ENCODE data around the gene PLXNA4. TPM values are rescaled to one million over a fixed set of nuclear protein-coding genes. Genes with fewer than 3 reads are reported as not detected.

Gene PLXNA4
- polyA plus RNA-seq, 3 donors from 2014 or later, result 0.53 to 1.3 (median 0.56) TPM

- DNase-seq, result no peak
- peaks cover 33 to 36% of the 10 kb centered on the region in 2 donors for H3K4me1 Mint-ChIP-seq
- H3K9me3 Mint-ChIP-seq, result no peaks in the 10 kb centered on the region
- H3K27ac Mint-ChIP-seq, result no peak overlapping the region
- no peak overlapping the region for H3K4me3 Mint-ChIP-seq
- H3K27me3 Mint-ChIP-seq (ENCODE audit: low read depth in 3 of 3), result peaks cover 3 to 5% (median 4%) of the 10 kb centered on the region in 3 donors
- H3K36me3 Mint-ChIP-seq, result peaks cover 0 to 4% (median 2%) of the 10 kb centered on the region in 3 donors
Observed at GRCh38 chr7:132511921-132512320, 64.3 kb downstream of the PLXNA4 start.

DNA sequence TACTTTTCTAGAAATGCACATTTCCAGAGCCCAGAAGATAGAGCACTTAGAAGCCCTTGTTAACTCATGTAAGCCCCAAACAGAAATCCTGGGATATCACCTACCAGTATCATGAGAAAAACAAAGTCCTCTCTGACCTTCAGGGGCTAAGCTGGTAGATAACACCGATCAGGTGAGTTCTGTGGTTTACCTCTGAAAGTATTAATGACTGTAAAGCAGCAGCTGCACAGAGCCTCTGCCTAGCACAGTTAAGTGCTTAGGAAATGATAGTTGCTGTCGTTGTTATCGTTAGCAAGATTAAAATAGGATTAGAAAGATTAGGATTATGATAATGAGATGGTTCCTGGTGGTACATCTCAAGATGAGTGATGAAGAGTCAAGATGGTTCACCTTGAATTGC is 64.9 kb downstream of the PLXNA4 start:
- H3K36me3 Mint-ChIP-seq, result peaks cover 0 to 5% (median 4%) of the 10 kb centered on the region in 3 donors
- no peak overlapping the region for H3K4me3 Mint-ChIP-seq
- DNase-seq, result no peak
- H3K27ac Mint-ChIP-seq, result peak overlapping the region in 1 of 6 donors; percentile 58
- H3K4me1 Mint-ChIP-seq, result peaks cover 33 to 36% of the 10 kb centered on the region in 2 donors
- H3K27me3 Mint-ChIP-seq (ENCODE audit: low read depth in 3 of 3), result peaks cover 3 to 5% (median 4%) of the 10 kb centered on the region in 3 donors
- H3K9me3 Mint-ChIP-seq, result no peaks in the 10 kb centered on the region

DNA sequence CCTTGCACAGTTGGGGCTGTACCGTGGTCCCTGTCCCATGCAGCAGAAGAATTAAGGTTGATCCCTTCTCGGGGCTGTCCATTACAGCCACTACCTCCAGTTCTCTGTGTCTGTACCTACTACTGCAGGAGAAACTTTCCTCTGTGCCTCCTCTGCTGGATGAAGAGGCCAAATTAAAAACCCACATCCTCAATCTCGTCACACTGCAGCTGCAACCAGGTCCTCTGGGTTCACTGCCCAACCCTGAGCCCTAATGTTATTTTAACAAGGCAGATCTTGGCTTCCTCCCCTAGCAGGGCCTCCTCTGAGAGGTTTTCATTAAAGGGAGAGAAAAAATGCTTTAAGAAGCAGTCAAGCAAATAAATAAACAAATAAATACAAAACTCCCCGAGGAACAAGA is 66.6 kb downstream of the PLXNA4 start:
- peaks cover 0 to 17% (median 5%) of the 10 kb centered on the region in 3 donors for H3K36me3 Mint-ChIP-seq
- H3K9me3 Mint-ChIP-seq, result no peaks in the 10 kb centered on the region
- H3K4me3 Mint-ChIP-seq, result peak overlapping the region; percentile 49 to 77 (median 68)
- H3K27me3 Mint-ChIP-seq (ENCODE audit: low read depth in 3 of 3), result peaks cover 0 to 4% (median 2%) of the 10 kb centered on the region in 3 donors
- H3K27ac Mint-ChIP-seq, result peak overlapping the region; percentile 74 to 92 (median 86)
- peaks cover 33 to 36% of the 10 kb centered on the region in 2 donors for H3K4me1 Mint-ChIP-seq
- peak; percentile 33 to 51 (median 40) for DNase-seq

- peak in 2 of 3 donors; percentile 17 to 29 for DNase-seq
- Mint-ChIP-seq H3K4me3 (peak overlapping the region; percentile 49 to 77 (median 71)), H3K27ac (peak overlapping the region; percentile 82 to 92 (median 86)), H3K9me3 (no peaks in the 10 kb centered on the region), H3K36me3 (peaks cover 0 to 17% (median 5%) of the 10 kb centered on the region in 3 donors), H3K27me3 (ENCODE audit: low read depth in 3 of 3) (peaks cover 0 to 4% (median 1%) of the 10 kb centered on the region in 3 donors), H3K4me1 (peaks cover 33 to 36% of the 10 kb centered on the region in 2 donors)
Observed at GRCh38 chr7:132508724-132509353, 67.4 kb downstream of the PLXNA4 start.

- H3K4me3 Mint-ChIP-seq, result no peak overlapping the region
- H3K27ac Mint-ChIP-seq, result no peak overlapping the region
- H3K36me3 Mint-ChIP-seq, result peaks cover 4 to 20% (median 5%) of the 10 kb centered on the region in 3 donors
- no peak for DNase-seq
- peaks cover 1 to 4% (median 4%) of the 10 kb centered on the region in 3 donors for H3K27me3 Mint-ChIP-seq (ENCODE audit: low read depth in 3 of 3)
- H3K4me1 Mint-ChIP-seq, result peaks cover 18 to 25% of the 10 kb centered on the region in 2 donors
- no peaks in the 10 kb centered on the region for H3K9me3 Mint-ChIP-seq
Observed at GRCh38 chr7:132504852-132505251, 71.4 kb downstream of the PLXNA4 start.

GRCh38 chr7:132504071-132504470 is 72.2 kb downstream of the PLXNA4 start:
- peak overlapping the region in 2 of 6 donors; percentile 41 to 49 for H3K27ac Mint-ChIP-seq
- H3K36me3 Mint-ChIP-seq, result peaks cover 4 to 20% (median 5%) of the 10 kb centered on the region in 3 donors
- peaks cover 10 to 17% of the 10 kb centered on the region in 2 donors for H3K4me1 Mint-ChIP-seq
- H3K27me3 Mint-ChIP-seq (ENCODE audit: low read depth in 3 of 3), result peaks cover 0 to 4% (median 1%) of the 10 kb centered on the region in 3 donors
- no peak overlapping the region for H3K4me3 Mint-ChIP-seq
- H3K9me3 Mint-ChIP-seq, result no peaks in the 10 kb centered on the region
- no peak for DNase-seq

DNA sequence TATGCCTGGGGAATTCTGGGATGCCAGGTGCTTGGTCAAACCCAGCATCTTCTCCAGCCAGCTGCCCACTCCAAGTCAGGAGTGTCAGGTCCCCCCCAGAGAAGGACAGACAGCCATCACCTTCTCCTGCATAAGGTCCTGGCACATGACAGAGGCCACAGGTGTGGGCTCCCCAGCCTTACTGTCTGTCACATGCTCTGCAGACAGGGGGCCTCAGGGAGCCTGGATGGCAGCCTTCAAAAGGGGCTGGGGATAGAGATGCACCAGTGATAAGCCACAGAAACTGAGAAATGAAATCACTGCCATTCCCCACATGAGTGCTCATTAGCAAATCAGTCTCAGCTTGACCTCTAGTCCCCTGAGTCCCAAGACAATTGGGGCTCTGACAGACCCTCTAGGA is 72.9 kb downstream of the PLXNA4 start:
- Mint-ChIP-seq H3K4me3 (no peak overlapping the region), H3K27me3 (ENCODE audit: low read depth in 3 of 3) (peaks cover 0 to 4% (median 1%) of the 10 kb centered on the region in 3 donors), H3K36me3 (peaks cover 4 to 20% (median 5%) of the 10 kb centered on the region in 3 donors), H3K4me1 (peaks cover 3 to 10% of the 10 kb centered on the region in 2 donors), H3K9me3 (no peaks in the 10 kb centered on the region), H3K27ac (no peak overlapping the region)
- no peak for DNase-seq

GRCh38 chr7:132501956-132502355 is 74.3 kb downstream of the PLXNA4 start:
- DNase-seq, result no peak
- Mint-ChIP-seq H3K27me3 (ENCODE audit: low read depth in 3 of 3) (peaks cover 0 to 6% (median 0%) of the 10 kb centered on the region in 3 donors), H3K27ac (peak overlapping the region in 2 of 6 donors; percentile 1 to 75), H3K36me3 (peaks cover 4 to 17% (median 4%) of the 10 kb centered on the region in 3 donors), H3K4me1 (no peaks in the 10 kb centered on the region), H3K9me3 (no peaks in the 10 kb centered on the region), H3K4me3 (no peak overlapping the region)

DNA sequence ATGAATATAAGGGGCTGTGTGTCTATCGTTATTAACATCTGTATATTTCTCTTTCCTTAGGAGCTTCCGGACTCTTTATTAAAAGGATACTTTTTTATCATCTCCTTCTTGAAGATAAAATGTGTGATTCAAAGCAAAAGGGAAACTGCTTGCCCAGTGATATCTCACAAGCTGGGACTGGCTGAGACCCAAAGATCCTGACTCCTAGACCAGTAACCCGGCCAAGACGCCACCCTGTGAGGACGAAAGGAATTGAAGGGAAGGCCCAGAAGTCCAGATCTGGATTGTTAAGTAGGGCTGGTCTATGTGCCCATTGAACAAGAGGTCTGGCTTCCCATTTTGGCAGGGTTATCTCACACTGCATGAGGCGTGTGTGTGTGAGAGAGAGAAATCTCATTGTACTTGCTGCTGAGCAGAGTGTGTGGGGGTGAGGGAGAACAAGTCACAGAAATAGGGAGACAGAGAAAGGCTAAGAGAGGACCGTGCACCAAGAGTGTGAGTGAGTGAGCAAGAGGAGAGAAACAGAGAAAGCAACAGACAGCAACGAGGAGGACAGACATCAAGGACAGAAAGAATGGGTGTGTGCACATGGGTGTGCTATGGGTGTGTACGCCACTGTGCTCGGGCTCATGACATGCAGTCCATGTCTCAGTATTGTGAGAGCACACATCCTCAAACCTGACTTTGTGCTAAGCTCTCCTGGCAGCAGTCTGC is 75.4 kb downstream of the PLXNA4 start:
- Mint-ChIP-seq H3K9me3 (no peaks in the 10 kb centered on the region), H3K27ac (peak overlapping the region in 3 of 6 donors; percentile 13 to 52 (median 33)), H3K4me3 (no peak overlapping the region), H3K27me3 (ENCODE audit: low read depth in 3 of 3) (peaks cover 0 to 6% (median 0%) of the 10 kb centered on the region in 3 donors), H3K36me3 (peaks cover 0 to 15% (median 4%) of the 10 kb centered on the region in 3 donors), H3K4me1 (no peaks in the 10 kb centered on the region)
- DNase-seq, result no peak

DNA sequence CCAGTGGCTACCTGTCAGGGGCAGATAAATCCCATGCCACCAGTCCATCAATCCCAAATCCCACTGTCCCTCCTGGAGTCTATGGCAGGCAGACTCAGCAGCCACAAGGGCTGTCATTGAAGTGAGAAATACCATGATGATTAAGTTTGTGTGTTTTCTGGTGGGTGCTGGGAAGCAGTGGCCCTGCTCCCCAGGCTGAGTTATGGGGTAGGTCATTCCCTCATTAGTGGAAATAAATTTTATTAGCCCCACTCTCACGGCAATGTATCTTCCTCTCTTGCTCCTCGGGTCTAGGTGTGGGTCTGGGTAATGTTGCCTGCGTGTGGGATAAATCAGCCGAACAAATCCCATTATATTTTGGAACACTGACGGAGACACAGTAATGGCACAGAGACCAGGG is 76.8 kb downstream of the PLXNA4 start:
- no peak for DNase-seq
- Mint-ChIP-seq H3K27ac (peak overlapping the region in 1 of 6 donors; percentile 5), H3K4me3 (no peak overlapping the region), H3K9me3 (no peaks in the 10 kb centered on the region), H3K4me1 (no peaks in the 10 kb centered on the region), H3K27me3 (ENCODE audit: low read depth in 3 of 3) (peaks cover 0 to 8% (median 0%) of the 10 kb centered on the region in 3 donors), H3K36me3 (peaks cover 0 to 4% (median 4%) of the 10 kb centered on the region in 3 donors)

DNA sequence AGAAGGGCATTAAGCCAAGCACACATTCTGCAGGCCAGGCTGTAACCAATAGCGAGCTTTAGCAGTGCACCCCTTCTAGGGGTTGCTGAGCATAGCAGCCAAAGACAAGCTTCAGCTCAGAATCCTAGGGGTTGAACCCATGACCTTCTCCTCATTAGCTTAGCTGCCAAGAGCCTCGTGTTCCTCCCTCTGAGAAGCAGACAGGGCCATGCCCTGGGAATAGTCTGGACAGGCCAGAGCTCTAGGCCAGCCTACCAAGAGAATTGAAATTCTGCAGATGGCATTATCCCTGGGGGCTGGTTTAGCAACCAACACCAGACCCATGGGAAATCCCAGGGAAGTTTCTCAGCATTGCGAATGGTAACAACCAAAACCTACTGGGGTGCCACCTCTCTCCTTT is 77.2 kb downstream of the PLXNA4 start:
- Mint-ChIP-seq H3K4me3 (no peak overlapping the region), H3K4me1 (no peaks in the 10 kb centered on the region), H3K27ac (peak overlapping the region in 1 of 6 donors; percentile 5), H3K27me3 (ENCODE audit: low read depth in 3 of 3) (peaks cover 0 to 8% (median 0%) of the 10 kb centered on the region in 3 donors), H3K9me3 (no peaks in the 10 kb centered on the region), H3K36me3 (peaks cover 0 to 4% (median 4%) of the 10 kb centered on the region in 3 donors)
- no peak for DNase-seq

GRCh38 chr7:132498319-132498718 is 78.0 kb downstream of the PLXNA4 start:
- Mint-ChIP-seq H3K27me3 (ENCODE audit: low read depth in 3 of 3) (peaks cover 0 to 8% (median 0%) of the 10 kb centered on the region in 3 donors), H3K36me3 (peaks cover 0 to 4% (median 4%) of the 10 kb centered on the region in 3 donors), H3K9me3 (no peaks in the 10 kb centered on the region), H3K4me3 (no peak overlapping the region), H3K4me1 (peaks cover 0 to 3% of the 10 kb centered on the region in 2 donors), H3K27ac (peak overlapping the region in 1 of 6 donors; percentile 68)
- DNase-seq, result no peak

GRCh38 chr7:132497098-132497497 is 79.2 kb downstream of the PLXNA4 start:
- Mint-ChIP-seq H3K27ac (peak overlapping the region in 2 of 6 donors; percentile 37 to 49), H3K36me3 (peaks cover 0 to 4% (median 4%) of the 10 kb centered on the region in 3 donors), H3K4me3 (no peak overlapping the region), H3K9me3 (no peaks in the 10 kb centered on the region), H3K4me1 (peaks cover 8 to 10% of the 10 kb centered on the region in 2 donors), H3K27me3 (ENCODE audit: low read depth in 3 of 3) (peaks cover 0 to 8% (median 3%) of the 10 kb centered on the region in 3 donors)
- no peak for DNase-seq

GRCh38 chr7:132495936-132496335 is 80.3 kb downstream of the PLXNA4 start:
- H3K4me3 Mint-ChIP-seq, result no peak overlapping the region
- peaks cover 0 to 4% (median 3%) of the 10 kb centered on the region in 3 donors for H3K27me3 Mint-ChIP-seq (ENCODE audit: low read depth in 3 of 3)
- peaks cover 20 to 22% of the 10 kb centered on the region in 2 donors for H3K4me1 Mint-ChIP-seq
- H3K36me3 Mint-ChIP-seq, result peaks cover 0 to 2% (median 0%) of the 10 kb centered on the region in 3 donors
- no peak for DNase-seq
- no peak overlapping the region for H3K27ac Mint-ChIP-seq
- H3K9me3 Mint-ChIP-seq, result no peaks in the 10 kb centered on the region

Data from immature natural killer cell (primary cell).